ENCODE results near the gene SUN3.

The SUN3 gene, protein sequence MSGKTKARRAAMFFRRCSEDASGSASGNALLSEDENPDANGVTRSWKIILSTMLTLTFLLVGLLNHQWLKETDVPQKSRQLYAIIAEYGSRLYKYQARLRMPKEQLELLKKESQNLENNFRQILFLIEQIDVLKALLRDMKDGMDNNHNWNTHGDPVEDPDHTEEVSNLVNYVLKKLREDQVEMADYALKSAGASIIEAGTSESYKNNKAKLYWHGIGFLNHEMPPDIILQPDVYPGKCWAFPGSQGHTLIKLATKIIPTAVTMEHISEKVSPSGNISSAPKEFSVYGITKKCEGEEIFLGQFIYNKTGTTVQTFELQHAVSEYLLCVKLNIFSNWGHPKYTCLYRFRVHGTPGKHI

DNA sequence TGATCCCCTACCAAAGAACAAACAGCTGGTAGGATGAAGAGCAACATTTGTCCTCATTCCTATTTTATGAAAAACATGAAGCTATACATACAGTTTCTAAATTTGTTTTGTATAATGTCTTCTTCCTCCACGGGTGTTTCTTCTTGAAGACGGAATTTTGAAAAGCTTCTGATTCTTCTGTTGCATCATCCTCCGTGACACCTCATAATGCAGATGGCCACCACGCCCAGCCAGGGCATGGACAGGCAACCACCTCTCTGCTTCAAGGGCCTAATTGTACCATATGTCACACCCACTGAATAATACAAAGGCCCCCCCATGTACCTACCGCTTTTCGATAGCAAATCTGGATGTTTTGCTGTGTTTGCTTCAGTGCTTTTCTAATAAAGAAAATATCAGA is at the start of gene SUN3:
Gene SUN3 (minus strand): TSS at position 170 of the 400 bp plus-strand sequence. CDS start 169 bp downstream, at position 1.
- Mint-ChIP-seq H3K36me3 (peaks cover 2% of the 10 kb centered on the region), H3K4me1 (no peaks in the 10 kb centered on the region), H3K4me3 (no peak within 1 kb of the TSS), H3K9me3 (no peaks in the 10 kb centered on the region), H3K27ac (no peak within 1 kb of the TSS), H3K27me3 (peaks cover 3% of the 10 kb centered on the region)

DNA sequence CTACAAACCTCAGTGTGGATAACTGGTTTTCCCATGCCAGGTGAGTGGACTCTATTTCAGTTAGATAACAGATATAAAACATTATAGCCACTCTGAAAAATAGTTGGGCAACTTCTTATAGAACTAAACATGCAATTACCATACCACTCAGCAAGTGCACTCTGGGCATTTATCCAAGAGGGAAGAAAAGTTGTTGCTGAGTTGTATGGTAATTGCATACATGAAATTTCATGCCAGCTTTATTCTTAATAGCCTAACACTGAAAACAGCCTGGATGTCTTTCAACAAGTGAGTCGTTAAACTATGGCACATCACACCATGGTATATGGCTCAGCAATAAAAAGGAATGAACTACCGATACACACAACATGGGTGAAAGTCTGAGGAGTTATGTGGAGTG is 49.6 kb upstream of the SUN3 start:
- Mint-ChIP-seq H3K36me3 (peaks cover 4% of the 10 kb centered on the region), H3K4me3 (no peak overlapping the region), H3K27me3 (no peaks in the 10 kb centered on the region), H3K9me3 (no peaks in the 10 kb centered on the region), H3K4me1 (peaks cover 14% of the 10 kb centered on the region), H3K27ac (no peak overlapping the region)

DNA sequence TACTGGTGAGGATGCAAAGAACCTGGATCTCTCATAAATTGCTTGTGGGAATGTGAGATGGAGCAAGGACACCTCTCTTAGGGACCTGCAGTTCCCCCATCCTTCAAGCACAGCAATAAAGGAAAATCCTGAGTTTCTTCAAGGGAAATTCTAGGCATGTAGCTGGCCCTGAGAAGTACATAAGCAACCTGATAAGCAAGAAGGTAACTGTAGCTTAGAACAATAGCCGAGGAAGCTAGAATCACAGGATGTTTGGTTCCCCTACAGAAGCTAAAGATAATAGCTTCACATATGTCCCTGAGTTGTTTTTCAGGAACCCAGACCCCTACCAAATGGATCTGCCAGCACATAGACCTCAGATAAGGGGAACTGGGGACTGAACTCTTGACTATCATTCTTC is 48.5 kb upstream of the SUN3 start:
- Mint-ChIP-seq H3K27me3 (no peaks in the 10 kb centered on the region), H3K9me3 (peaks cover 3% of the 10 kb centered on the region), H3K4me3 (no peak overlapping the region), H3K4me1 (peaks cover 4% of the 10 kb centered on the region), H3K27ac (no peak overlapping the region), H3K36me3 (peaks cover 4% of the 10 kb centered on the region)

DNA sequence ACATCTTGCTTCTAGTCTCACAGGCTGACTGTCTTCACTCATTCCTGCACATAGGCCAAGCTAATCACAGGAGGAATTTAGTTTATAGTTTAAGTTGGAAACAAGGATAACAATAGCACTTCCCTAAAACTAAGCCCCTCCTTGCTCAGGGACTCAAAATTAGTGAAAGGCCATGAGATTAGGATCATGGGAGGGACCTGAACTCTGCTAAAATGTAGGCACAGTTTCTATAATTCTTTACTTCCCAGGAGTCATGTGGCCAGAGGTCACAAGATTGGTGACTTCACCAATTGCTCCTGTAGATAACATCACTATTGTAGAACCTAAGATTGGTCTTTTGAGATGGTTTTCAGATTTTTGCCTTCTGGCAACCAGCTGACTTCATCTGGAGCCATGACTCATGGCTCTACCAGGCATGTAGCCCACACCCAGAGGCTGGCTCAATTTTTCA is 45.3 kb upstream of the SUN3 start:
- no peak overlapping the region for H3K4me3 Mint-ChIP-seq
- H3K27ac Mint-ChIP-seq = no peak overlapping the region
- no peaks in the 10 kb centered on the region for H3K27me3 Mint-ChIP-seq
- H3K36me3 Mint-ChIP-seq = peaks cover 8% of the 10 kb centered on the region
- no peaks in the 10 kb centered on the region for H3K4me1 Mint-ChIP-seq
- H3K9me3 Mint-ChIP-seq = peaks cover 11% of the 10 kb centered on the region

DNA sequence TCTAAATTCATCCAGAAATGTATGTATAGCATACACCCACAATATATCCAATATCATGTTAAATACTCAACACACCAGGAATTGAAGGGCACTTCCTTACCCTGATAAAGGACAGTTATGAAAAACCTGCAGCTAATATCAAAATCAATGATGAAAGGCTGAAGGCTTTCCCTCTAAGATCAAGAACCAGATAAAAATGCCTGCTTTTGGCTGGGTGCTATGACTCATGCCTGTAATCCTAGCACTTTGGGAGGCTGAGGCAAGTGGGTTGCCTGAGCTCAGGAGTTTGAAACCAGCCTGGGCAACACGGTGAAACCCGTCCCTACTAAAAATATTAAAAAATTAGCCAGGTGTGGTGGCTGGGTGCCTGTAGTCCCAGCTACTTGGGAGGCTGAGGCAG is 38.6 kb upstream of the SUN3 start:
- peaks cover 11% of the 10 kb centered on the region for H3K36me3 Mint-ChIP-seq

DNA sequence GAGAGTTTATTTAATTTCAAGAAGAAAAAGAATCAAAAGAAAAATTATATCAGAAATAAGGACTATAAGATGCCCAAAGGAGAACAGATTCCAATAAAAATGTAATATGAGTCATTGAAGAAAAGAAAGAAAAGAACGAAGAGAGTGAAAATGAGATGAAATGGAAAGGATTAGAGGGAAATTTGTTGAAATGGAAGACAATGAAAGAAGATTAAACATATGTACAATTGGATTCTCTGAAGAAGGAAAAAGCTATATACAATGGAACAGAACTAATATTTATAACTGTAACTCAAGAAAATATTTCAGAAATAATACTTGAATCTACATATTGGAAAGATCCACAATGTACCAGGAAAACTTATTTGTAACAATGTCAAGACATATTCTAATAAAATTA is 35.1 kb upstream of the SUN3 start:
- no peaks in the 10 kb centered on the region for H3K27me3 Mint-ChIP-seq
- H3K36me3 Mint-ChIP-seq = peaks cover 13% of the 10 kb centered on the region
- H3K4me3 Mint-ChIP-seq = no peak overlapping the region
- peaks cover 6% of the 10 kb centered on the region for H3K9me3 Mint-ChIP-seq
- H3K27ac Mint-ChIP-seq = no peak overlapping the region
- peaks cover 3% of the 10 kb centered on the region for H3K4me1 Mint-ChIP-seq

More for the DNA sequence above, 38.6 kb upstream of the SUN3 start:
- peaks cover 14% of the 10 kb centered on the region for H3K9me3 Mint-ChIP-seq
- H3K4me3 Mint-ChIP-seq = no peak overlapping the region
- no peak overlapping the region for H3K27ac Mint-ChIP-seq
- H3K4me1 Mint-ChIP-seq = no peaks in the 10 kb centered on the region
- no peaks in the 10 kb centered on the region for H3K27me3 Mint-ChIP-seq

DNA sequence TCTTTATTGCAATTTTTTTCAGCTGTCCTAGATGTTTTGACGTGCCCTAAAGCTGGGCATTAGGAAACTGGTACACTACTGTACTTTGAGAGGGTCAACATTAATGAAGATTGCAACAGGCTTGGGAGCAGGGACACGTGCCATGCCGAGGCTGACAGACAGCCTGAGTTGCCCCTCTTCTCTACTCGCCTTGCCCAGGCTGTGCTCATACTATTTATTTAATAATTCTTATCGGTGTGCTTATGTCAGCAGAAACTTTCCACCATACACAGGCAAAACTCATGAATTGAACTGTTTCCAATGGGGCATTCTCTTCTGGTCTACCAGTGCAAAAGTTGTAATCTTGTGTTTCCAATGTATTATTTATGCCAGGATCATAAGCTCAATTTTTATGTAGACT is 30.8 kb upstream of the SUN3 start:
- no peak overlapping the region for H3K27ac Mint-ChIP-seq
- H3K4me3 Mint-ChIP-seq = no peak overlapping the region
- H3K9me3 Mint-ChIP-seq = peaks cover 6% of the 10 kb centered on the region
- peaks cover 15% of the 10 kb centered on the region for H3K36me3 Mint-ChIP-seq
- H3K27me3 Mint-ChIP-seq = no peaks in the 10 kb centered on the region
- peaks cover 3% of the 10 kb centered on the region for H3K4me1 Mint-ChIP-seq

DNA sequence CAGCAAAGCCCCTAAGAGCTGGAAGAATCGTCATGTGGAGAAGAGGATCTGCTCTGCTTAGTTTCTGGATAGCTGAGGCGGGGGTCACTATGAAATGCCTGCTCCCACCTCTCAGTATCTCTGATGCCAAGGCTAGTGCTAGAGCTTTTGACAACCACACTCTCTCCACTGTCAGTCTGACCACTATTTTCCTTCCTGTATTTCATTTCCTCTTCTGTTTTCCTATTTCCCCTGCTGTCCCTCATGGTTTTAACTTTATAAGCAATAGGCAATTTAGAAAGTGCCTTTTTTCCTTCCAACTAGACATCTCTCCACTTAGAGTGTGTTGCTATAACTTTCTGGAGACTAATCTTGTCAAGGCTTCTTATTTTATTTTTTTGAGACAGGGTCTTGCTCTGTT is 30.1 kb upstream of the SUN3 start:
- H3K4me1 Mint-ChIP-seq = peaks cover 3% of the 10 kb centered on the region
- H3K36me3 Mint-ChIP-seq = peaks cover 15% of the 10 kb centered on the region
- peaks cover 3% of the 10 kb centered on the region for H3K9me3 Mint-ChIP-seq
- no peak overlapping the region for H3K4me3 Mint-ChIP-seq
- H3K27me3 Mint-ChIP-seq = no peaks in the 10 kb centered on the region
- H3K27ac Mint-ChIP-seq = no peak overlapping the region

DNA sequence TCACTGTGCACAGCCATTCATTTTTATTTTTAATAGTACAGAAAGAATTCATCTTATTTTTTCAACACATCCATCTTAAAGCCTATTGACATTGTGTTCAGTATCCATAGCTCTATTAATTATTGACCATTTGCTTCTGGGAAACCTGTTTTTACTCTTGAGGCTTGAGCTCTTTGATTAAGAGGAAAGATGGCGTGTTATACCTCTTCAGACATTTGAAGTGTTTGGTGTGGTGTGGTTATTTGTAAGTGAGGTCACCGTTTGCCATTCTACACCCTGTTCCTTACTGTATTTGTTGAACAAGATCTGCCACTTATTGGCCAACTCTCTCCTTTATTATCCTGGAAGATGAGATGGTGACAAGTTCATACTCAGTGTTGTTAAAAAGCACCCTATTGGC is 24.8 kb upstream of the SUN3 start:
- no peaks in the 10 kb centered on the region for H3K27me3 Mint-ChIP-seq
- H3K4me3 Mint-ChIP-seq = no peak overlapping the region
- H3K36me3 Mint-ChIP-seq = peaks cover 5% of the 10 kb centered on the region
- no peak overlapping the region for H3K27ac Mint-ChIP-seq
- peaks cover 4% of the 10 kb centered on the region for H3K4me1 Mint-ChIP-seq
- H3K9me3 Mint-ChIP-seq = no peaks in the 10 kb centered on the region

DNA sequence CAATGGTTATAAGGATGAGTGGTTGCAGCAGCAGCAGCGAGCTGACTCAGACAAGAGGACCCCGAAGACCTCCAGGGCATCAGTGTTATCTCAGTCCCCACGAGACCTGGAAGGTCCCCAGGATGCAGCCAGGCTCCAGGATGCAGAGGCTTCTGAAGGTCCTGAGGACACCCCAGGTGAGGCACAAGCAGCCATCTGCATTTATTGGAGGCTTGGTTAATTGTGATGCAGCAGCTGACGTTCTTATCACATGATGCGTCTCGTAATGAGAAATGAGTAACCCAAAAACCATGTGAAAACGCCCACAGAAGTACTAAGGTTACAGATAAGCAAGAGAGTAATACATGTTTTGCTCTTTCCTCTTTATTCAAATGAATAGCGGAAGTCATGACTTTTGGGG is 23.8 kb upstream of the SUN3 start:
- Mint-ChIP-seq H3K9me3 (no peaks in the 10 kb centered on the region), H3K36me3 (peaks cover 2% of the 10 kb centered on the region), H3K4me1 (peaks cover 4% of the 10 kb centered on the region), H3K27me3 (no peaks in the 10 kb centered on the region), H3K4me3 (no peak overlapping the region), H3K27ac (no peak overlapping the region)

DNA sequence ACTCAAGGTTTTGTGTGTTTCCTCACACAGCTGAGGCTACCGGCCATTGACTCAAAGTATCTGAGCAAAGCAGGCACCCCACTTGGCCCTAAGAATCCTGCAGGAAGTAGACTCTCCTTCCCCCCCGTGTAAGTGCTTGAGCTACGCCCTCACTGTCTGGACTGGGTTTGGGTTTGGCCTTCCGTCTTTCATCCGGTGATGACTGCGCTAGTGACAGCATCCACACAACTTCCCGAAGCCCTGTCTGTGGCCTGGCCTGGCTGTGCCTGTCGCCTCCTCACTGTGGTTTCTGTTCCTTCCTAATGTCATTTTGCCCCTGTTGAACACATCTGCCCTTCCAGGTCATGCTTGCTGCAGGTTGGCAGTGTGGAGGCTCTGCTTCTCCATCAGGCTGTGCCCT is 20.9 kb upstream of the SUN3 start:
- Mint-ChIP-seq H3K9me3 (no peaks in the 10 kb centered on the region), H3K4me3 (no peak overlapping the region), H3K27me3 (no peaks in the 10 kb centered on the region), H3K4me1 (peaks cover 26% of the 10 kb centered on the region), H3K27ac (no peak overlapping the region), H3K36me3 (no peaks in the 10 kb centered on the region)

DNA sequence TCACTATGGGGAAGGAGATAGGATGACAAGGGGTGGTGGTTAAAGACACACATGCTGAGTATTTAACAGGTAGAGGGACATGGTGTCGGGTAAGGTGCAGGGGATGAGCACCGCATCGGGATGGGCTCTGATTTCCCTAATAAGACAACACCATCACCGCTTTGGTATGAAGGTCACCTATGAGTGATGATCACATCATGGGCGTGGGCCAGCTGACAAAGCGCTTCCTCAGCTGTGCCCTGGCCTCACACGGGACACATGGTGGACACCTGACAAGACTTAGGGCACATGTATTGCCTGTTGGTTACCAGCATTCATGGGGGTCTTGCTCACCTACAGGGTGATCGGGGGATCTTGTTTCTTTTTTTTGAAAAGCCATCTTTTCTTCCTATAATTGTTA is 19.2 kb upstream of the SUN3 start:
- Mint-ChIP-seq H3K27me3 (no peaks in the 10 kb centered on the region), H3K36me3 (no peaks in the 10 kb centered on the region), H3K9me3 (no peaks in the 10 kb centered on the region), H3K27ac (no peak overlapping the region), H3K4me3 (no peak overlapping the region), H3K4me1 (peaks cover 27% of the 10 kb centered on the region)

DNA sequence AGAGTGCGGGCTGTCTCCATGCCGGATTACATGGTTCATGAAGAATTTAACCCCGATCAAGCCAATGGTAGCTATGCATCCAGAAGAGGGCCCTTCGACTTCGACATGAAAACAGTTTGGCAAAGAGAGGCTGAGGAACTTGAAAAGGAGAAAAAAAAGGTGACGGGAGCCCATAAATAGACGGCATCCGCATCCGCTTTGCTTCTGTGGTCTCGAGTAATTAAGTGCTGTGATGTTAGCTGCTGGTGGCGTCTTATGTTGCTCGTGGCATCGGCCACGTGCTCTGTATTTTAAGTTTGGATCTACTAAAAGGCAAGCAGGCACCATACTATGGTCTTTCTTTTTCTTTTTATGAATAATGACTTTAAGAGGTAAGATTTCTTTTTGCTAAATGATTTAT is 17.6 kb upstream of the SUN3 start:
- Mint-ChIP-seq H3K27me3 (no peaks in the 10 kb centered on the region), H3K4me1 (peaks cover 34% of the 10 kb centered on the region), H3K27ac (peak overlapping the region; percentile 11), H3K4me3 (peak overlapping the region; percentile 34), H3K36me3 (no peaks in the 10 kb centered on the region), H3K9me3 (no peaks in the 10 kb centered on the region)

DNA sequence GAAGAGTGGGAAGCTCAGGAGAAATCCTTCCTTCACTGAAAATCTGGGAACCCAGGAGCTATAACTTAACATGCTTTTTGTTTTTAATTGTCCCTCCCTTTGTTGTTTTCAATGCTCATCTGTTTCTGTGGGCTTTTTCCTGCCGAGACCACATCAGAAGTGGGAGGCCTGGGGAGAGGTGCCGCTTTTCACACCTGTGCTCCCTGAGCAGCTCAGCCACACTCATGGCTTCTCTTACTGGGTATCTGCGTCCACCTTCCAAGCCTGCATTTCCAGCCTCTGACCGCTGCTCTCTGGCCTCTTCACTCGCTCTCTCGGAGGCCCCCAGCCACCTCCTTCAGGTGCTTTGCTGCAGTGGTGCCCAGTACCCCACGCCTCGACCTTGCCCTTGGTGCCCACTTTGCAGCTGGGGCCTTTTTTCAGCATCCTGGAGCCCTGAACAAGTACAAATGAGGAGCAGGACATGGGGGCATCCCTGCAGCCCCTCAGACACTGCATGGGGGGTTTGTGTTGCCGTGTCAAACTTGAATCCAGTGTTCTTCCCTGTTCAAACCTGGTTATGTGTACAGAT is 16.4 kb upstream of the SUN3 start:
- no peak overlapping the region for H3K27ac Mint-ChIP-seq
- H3K36me3 Mint-ChIP-seq = no peaks in the 10 kb centered on the region

DNA sequence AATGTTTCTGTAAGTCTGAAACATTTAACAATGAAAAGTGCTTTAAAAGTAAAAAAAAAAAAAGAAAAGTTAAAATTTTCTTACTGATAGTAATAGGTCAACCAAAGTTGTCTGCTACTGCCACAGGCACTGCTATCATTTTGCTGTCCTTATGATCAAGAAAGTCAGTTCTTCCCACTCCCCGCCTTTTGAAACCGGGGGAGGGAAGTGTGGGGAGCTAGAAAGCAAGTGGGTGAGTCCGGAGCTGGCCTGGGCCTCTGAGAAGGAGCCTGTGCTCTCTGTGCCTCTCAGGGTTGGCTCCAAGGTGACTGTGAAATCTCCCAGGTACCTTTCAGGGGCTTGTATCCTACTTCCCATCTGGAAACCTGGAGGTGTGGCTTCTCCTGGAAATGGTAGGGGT is 13.7 kb upstream of the SUN3 start:
- Mint-ChIP-seq H3K4me1 (peaks cover 43% of the 10 kb centered on the region), H3K36me3 (no peaks in the 10 kb centered on the region), H3K4me3 (no peak overlapping the region), H3K27me3 (no peaks in the 10 kb centered on the region), H3K27ac (no peak overlapping the region), H3K9me3 (no peaks in the 10 kb centered on the region)

More for the DNA sequence above, 16.4 kb upstream of the SUN3 start:
- Mint-ChIP-seq H3K4me3 (no peak overlapping the region), H3K27me3 (no peaks in the 10 kb centered on the region), H3K4me1 (peaks cover 43% of the 10 kb centered on the region), H3K9me3 (no peaks in the 10 kb centered on the region)

DNA sequence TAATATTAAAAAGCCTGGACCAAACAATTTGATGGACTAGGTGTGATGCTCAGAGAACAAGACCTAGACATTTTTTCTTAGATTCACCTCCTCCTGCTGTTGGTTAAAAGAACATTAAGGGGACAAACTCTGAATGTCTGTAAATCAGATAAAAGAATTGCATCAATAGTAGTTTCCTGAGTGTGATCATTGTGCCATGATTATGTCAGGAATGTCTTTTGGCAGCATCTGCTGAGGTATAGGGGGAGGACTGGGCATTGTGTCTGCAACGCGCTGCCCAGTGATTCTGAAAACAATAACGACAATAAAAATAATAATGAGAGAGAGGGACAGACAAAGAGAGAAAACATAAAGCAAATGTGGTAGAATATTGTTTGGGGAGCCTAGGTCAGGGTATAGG is 13.3 kb upstream of the SUN3 start:
- H3K27ac Mint-ChIP-seq = peak overlapping the region; percentile 83
- H3K4me1 Mint-ChIP-seq = peaks cover 43% of the 10 kb centered on the region
- no peaks in the 10 kb centered on the region for H3K27me3 Mint-ChIP-seq
- H3K4me3 Mint-ChIP-seq = no peak overlapping the region
- no peaks in the 10 kb centered on the region for H3K36me3 Mint-ChIP-seq
- H3K9me3 Mint-ChIP-seq = no peaks in the 10 kb centered on the region

DNA sequence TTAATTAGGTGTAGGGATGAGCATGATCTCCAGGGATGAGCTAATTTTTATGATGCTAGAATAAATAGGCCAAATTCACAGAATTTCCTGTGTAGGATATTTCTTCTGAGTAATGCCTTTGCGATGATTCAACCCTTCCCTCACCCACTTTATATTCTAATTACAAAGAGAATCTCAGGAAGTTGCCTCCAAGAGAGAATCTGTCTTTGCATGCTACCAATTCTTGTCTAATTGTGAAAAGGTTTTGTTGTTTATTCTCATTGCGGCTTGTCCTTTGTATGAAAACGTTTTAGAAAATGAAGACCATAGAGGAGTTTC is 12.7 kb upstream of the SUN3 start:
- no peaks in the 10 kb centered on the region for H3K27me3 Mint-ChIP-seq
- peak overlapping the region; percentile 67 for H3K4me3 Mint-ChIP-seq
- H3K27ac Mint-ChIP-seq = peak overlapping the region; percentile 83
- H3K4me1 Mint-ChIP-seq = peaks cover 38% of the 10 kb centered on the region
- H3K36me3 Mint-ChIP-seq = no peaks in the 10 kb centered on the region
- no peaks in the 10 kb centered on the region for H3K9me3 Mint-ChIP-seq

Data from activated naive CD4-positive, alpha-beta T cell treated with anti-CD3 and anti-CD28 coated beads, Interleukin-2, amount 50 U/mL, for 24 hours (primary cell).